H9 (cell line): Measurements from ENCODE around the gene NAGK. TPM values are rescaled to one million over a fixed set of nuclear protein-coding genes. Genes with fewer than 3 reads are reported as not detected.
"Not testable (repeated sequence)": the region's sequence is repeated elsewhere in the genome, so short reads cannot be mapped to it uniquely, and the experiment has no call there.

ENCODE experiments used
- DNase-seq: peaks from one replicate; pipeline ENCODE4 v3.0.0-alpha.2; 2017
- H2AFZ ChIP-seq: one replicate; pipeline ENCODE4 v1.6.1; 2013; ENCODE audit warnings: mild to moderate bottlenecking, low read length, control low read depth, moderate library complexity
- H2AK5ac ChIP-seq: 2 replicates; pipeline ENCODE4 v1.6.1; 2013; ENCODE audit warnings: low read length, control low read depth, mixed read lengths; ENCODE audit not compliant: insufficient read length
- H2BK120ac ChIP-seq: one replicate; pipeline ENCODE4 v1.6.1; 2013; ENCODE audit warnings: low read depth, mild to moderate bottlenecking, low read length, control low read depth, inconsistent platforms; ENCODE audit not compliant: poor library complexity, severe bottlenecking
- H2BK12ac ChIP-seq: 2 replicates; pipeline ENCODE4 v1.6.1; 2013; ENCODE audit warnings: low read length, control low read depth, mixed read lengths, low read depth; ENCODE audit not compliant: insufficient read length
- H2BK15ac ChIP-seq: 2 replicates; pipeline ENCODE4 v1.6.1; 2013; ENCODE audit warnings: low read depth, low read length, control low read depth
- H2BK20ac ChIP-seq: one replicate; pipeline ENCODE4 v1.6.1; 2013; ENCODE audit warnings: low read depth, mild to moderate bottlenecking, low read length, control low read depth, inconsistent platforms; ENCODE audit not compliant: poor library complexity, severe bottlenecking
- H2BK5ac ChIP-seq: 2 replicates; pipeline ENCODE4 v1.6.1; 2013; ENCODE audit warnings: low read length, control low read depth, mixed read lengths; ENCODE audit not compliant: insufficient read length
- H3K14ac ChIP-seq: 2 replicates; pipeline ENCODE4 v1.6.1; 2013; ENCODE audit warnings: low read length, control low read depth; ENCODE audit not compliant: insufficient read depth
- H3K18ac ChIP-seq: 2 replicates; pipeline ENCODE4 v1.6.1; 2013; ENCODE audit warnings: low read depth, mild to moderate bottlenecking, mixed read lengths, low read length, control low read depth; ENCODE audit not compliant: insufficient read length
- H3K23ac ChIP-seq: 2 replicates; pipeline ENCODE4 v1.6.1; 2013; ENCODE audit warnings: low read length, control low read depth, mixed read lengths, low read depth; ENCODE audit not compliant: insufficient read length
- H3K23me2 ChIP-seq: 2 replicates; pipeline ENCODE4 v1.6.1; 2013; ENCODE audit warnings: low read depth, mild to moderate bottlenecking, mixed read lengths, low read length, control low read depth; ENCODE audit not compliant: insufficient read length, poor library complexity, severe bottlenecking
- H3K27ac ChIP-seq: 2 replicates; pipeline ENCODE4 v1.5.1; 2013; ENCODE audit warnings: low read length, control low read depth, mixed read lengths, low read depth; ENCODE audit not compliant: insufficient read length
- H3K27me3 ChIP-seq: 2 replicates; pipeline ENCODE4 v1.6.1; 2013; ENCODE audit warnings: low read length, control low read depth, inconsistent platforms; ENCODE audit not compliant: insufficient read depth
- H3K4ac ChIP-seq: 2 replicates; pipeline ENCODE4 v1.6.1; 2013; ENCODE audit warnings: low read depth, mild to moderate bottlenecking, control low read depth, inconsistent platforms, low read length, moderate library complexity
- H3K4me1 ChIP-seq: 2 replicates; pipeline ENCODE4 v1.6.1; 2013; ENCODE audit warnings: low read length, control low read depth, inconsistent platforms; ENCODE audit not compliant: insufficient read depth
- H3K4me2 ChIP-seq: 2 replicates; pipeline ENCODE4 v1.6.1; 2013; ENCODE audit warnings: low read length, control low read depth, mixed read lengths; ENCODE audit not compliant: insufficient read length, insufficient read depth
- H3K56ac ChIP-seq: 2 replicates; pipeline ENCODE4 v1.6.1; 2013; ENCODE audit warnings: low read depth, mild to moderate bottlenecking, mixed read lengths, low read length, control low read depth; ENCODE audit not compliant: insufficient read length
- H3K79me1 ChIP-seq: 2 replicates; pipeline ENCODE4 v1.6.1; 2013; ENCODE audit warnings: low read depth, mild to moderate bottlenecking, moderate library complexity, low read length, control low read depth, inconsistent platforms; ENCODE audit not compliant: insufficient read depth, poor library complexity, severe bottlenecking
- H3K79me2 ChIP-seq: 2 replicates; pipeline ENCODE4 v1.6.1; 2013; ENCODE audit warnings: low read length, control low read depth, inconsistent platforms; ENCODE audit not compliant: insufficient read depth
- H3K9ac ChIP-seq: 2 replicates; pipeline ENCODE4 v1.6.1; 2013; ENCODE audit warnings: low read length, control low read depth, mixed read lengths; ENCODE audit not compliant: insufficient read length; ENCODE audit errors: extremely low read depth
- H3K9me3 ChIP-seq: one replicate; pipeline ENCODE4 v1.6.1; 2013; ENCODE audit warnings: low read depth, low read length, inconsistent platforms; ENCODE audit not compliant: control insufficient read depth
- H3T11ph ChIP-seq: one replicate; pipeline ENCODE4 v1.6.1; 2013; ENCODE audit warnings: mild to moderate bottlenecking, low read length, control low read depth, inconsistent platforms
- H4K20me1 ChIP-seq: one replicate; pipeline ENCODE4 v1.6.1; 2013; ENCODE audit not compliant: control insufficient read depth, insufficient read length, insufficient read depth
- H4K5ac ChIP-seq: 2 replicates; pipeline ENCODE4 v1.6.1; 2013; ENCODE audit warnings: low read depth, mild to moderate bottlenecking, mixed read lengths, low read length, control low read depth; ENCODE audit not compliant: insufficient read length
- H4K8ac ChIP-seq: replicated peaks from 2 replicates; pipeline ENCODE4 v1.6.1; 2013; ENCODE audit warnings: low read length, control low read depth, mixed read lengths, low read depth; ENCODE audit not compliant: insufficient read length
- H4K91ac ChIP-seq: 2 replicates; pipeline ENCODE4 v1.6.1; 2013; ENCODE audit warnings: low read depth, mild to moderate bottlenecking, moderate library complexity, mixed read lengths, low read length, control low read depth; ENCODE audit not compliant: insufficient read length
- H3K27ac Mint-ChIP-seq, 3 experiments: 2 replicates in 2 of 3; 3 replicates in 1 of 3; pipeline ENCODE4 v1.8.0; 2020 to 2021; ENCODE audit warnings: mixed read lengths in 3 of 3, mild to moderate bottlenecking in 1 of 3, moderate library complexity in 1 of 3
- H3K27me3 Mint-ChIP-seq: 2 replicates; pipeline ENCODE4 v1.8.0; 2021; ENCODE audit warnings: low read depth, mild to moderate bottlenecking, moderate library complexity, mixed read lengths
- H3K36me3 Mint-ChIP-seq, 3 experiments: 2 replicates in 2 of 3; 3 replicates in 1 of 3; pipeline ENCODE4 v1.8.0; 2020 to 2021; ENCODE audit warnings: low read depth in 3 of 3, mixed read lengths in 3 of 3; ENCODE audit not compliant: insufficient read depth in 1 of 3
- H3K4me1 Mint-ChIP-seq, 2 experiments: 2 replicates each; pipeline ENCODE4 v1.8.0; 2020; ENCODE audit warnings: mixed read lengths in 2 of 2
- H3K4me3 Mint-ChIP-seq, 2 experiments: 2 replicates in 1 of 2; 3 replicates in 1 of 2; pipeline ENCODE4 v1.8.0; 2020 to 2021; ENCODE audit warnings: mild to moderate bottlenecking in 2 of 2, mixed read lengths in 2 of 2, moderate library complexity in 1 of 2
- H3K9me3 Mint-ChIP-seq, 2 experiments: 2 replicates in 1 of 2; 3 replicates in 1 of 2; pipeline ENCODE4 v1.8.0; 2020; ENCODE audit warnings: mild to moderate bottlenecking in 2 of 2, mixed read lengths in 2 of 2, moderate library complexity in 1 of 2
- WGBS: extraction: QIAGEN DNeasy Blood & Tissue Kit; methylation state at CpG from one replicate; pipeline ENCODE4 v1.1.7; 2013; ENCODE audit warnings: missing lambda C conversion rate, low lambda C conversion rate, mixed read lengths; ENCODE audit not compliant: insufficient read length; ENCODE audit errors: extremely low coverage; 5-methylcytosine and 5-hydroxymethylcytosine counted together
- total RNA-seq: library from RNA; stranded (reverse); gene quantifications from 2 replicates; pipeline ENCODE4 v1.2.1, GENCODE V29; 2021

Gene NAGK
- total RNA-seq, 1 experiment from 2014 or later = 74.4 TPM

DNA sequence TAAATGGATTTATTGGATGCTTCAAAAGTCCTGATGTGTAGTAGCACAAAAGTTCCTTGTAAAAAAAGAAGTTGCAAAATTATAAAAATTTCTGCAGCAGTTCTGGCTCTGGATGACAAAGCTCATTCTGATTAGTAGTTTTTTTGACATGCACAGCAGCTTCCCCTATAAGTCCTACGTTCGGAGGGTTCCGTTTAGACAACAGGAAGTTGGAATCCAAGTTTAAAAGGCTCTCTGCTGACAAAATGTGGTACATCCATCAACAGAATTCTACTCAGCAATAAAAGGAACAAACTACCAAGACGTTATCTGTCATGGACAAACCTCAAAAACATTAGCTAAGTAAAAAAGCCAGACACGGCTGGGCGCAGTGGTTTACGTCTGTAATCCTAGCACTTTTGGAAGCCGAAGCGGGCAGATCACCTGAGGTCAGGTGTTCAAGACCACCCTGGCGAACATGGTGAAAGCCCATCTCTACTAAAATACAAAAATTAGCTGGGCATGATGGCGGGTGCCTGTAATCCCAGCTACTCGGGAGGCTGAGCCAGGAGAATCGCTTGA lies 15.4 kb downstream of the NAGK start:
- H3K36me3 Mint-ChIP-seq, H2BK15ac ChIP-seq, H2AFZ ChIP-seq, H3K4me3 Mint-ChIP-seq, H3K23ac ChIP-seq, H3K14ac ChIP-seq, H2BK120ac ChIP-seq, H4K20me1 ChIP-seq, H3K79me1 ChIP-seq, H2AK5ac ChIP-seq, H3K9ac ChIP-seq, H4K5ac ChIP-seq, H3K56ac ChIP-seq, H2BK12ac ChIP-seq, H3K27me3 Mint-ChIP-seq, H3K4me2 ChIP-seq, H3K4ac ChIP-seq, H3K9me3 Mint-ChIP-seq, H3K27me3 ChIP-seq, H3K23me2 ChIP-seq, H3T11ph ChIP-seq, H2BK5ac ChIP-seq, H4K91ac ChIP-seq, H4K8ac ChIP-seq, H3K18ac ChIP-seq, H3K27ac ChIP-seq, H2BK20ac ChIP-seq, H3K9me3 ChIP-seq, H3K4me1 ChIP-seq, H3K79me2 ChIP-seq, DNase-seq: not testable (repeated sequence)
- H3K27ac Mint-ChIP-seq = peak overlapping the region in 1 of 3 experiments; percentile 39; a peak in 1 of 7 replicates
- no CpG with 5 or more reads among the region's 13 CpGs for WGBS
- peaks cover 55% of the 10 kb centered on the region in 2 experiments for H3K4me1 Mint-ChIP-seq

- H3K9me3 Mint-ChIP-seq, H3K27me3 ChIP-seq, H4K5ac ChIP-seq, H3K23me2 ChIP-seq, H4K91ac ChIP-seq, H3K79me1 ChIP-seq, H4K8ac ChIP-seq, H3T11ph ChIP-seq, H2BK20ac ChIP-seq, H2BK5ac ChIP-seq, H3K9me3 ChIP-seq, H3K23ac ChIP-seq, H3K9ac ChIP-seq, H4K20me1 ChIP-seq, H2BK120ac ChIP-seq, DNase-seq, H3K4me2 ChIP-seq, H3K4ac ChIP-seq, H2AK5ac ChIP-seq, H3K27ac ChIP-seq, H2BK15ac ChIP-seq, H3K36me3 Mint-ChIP-seq, H3K56ac ChIP-seq, H3K79me2 ChIP-seq, H3K14ac ChIP-seq, H2AFZ ChIP-seq, H3K4me1 ChIP-seq, H2BK12ac ChIP-seq, H3K18ac ChIP-seq: not testable (repeated sequence)
- peaks cover 15% of the 10 kb centered on the region for H3K27me3 Mint-ChIP-seq
- H3K27ac Mint-ChIP-seq = peak overlapping the region; percentile 18 to 87 (median 86); a peak in 3 of 7 replicates
- no CpG with 5 or more reads among the region's 9 CpGs for WGBS
- peak overlapping the region in 1 of 2 experiments; percentile 11; a peak in 1 of 5 replicates for H3K4me3 Mint-ChIP-seq
- H3K4me1 Mint-ChIP-seq = peaks cover 70 to 72% of the 10 kb centered on the region in 2 experiments
Measured at GRCh38 chr2:71085325-71086003, 17.0 kb downstream of the NAGK start.
